CD4-positive, alpha-beta T cell (primary cell): ENCODE results near the gene TBCD. TPM values are rescaled to one million over a fixed set of nuclear protein-coding genes. Genes with fewer than 3 reads are reported as not detected.

Experiments
- ATAC-seq: fragments of 200-7000 bp; cut with Tn5 transposase; one replicate; pipeline ENCODE4 v1.10.0; 2022; ENCODE audit warnings: mild to moderate bottlenecking; ENCODE audit not compliant: poor library complexity
- CTCF ChIA-PET: fragments of 350-600 bp; sonication (Branson Sonifier 250); formaldehyde crosslinking; loops from one replicate; lab custom pipeline; 2021; ENCODE audit warnings: antibody characterized with exemption, inconsistent platforms; lab: Charles Lee
- POLR2A ChIA-PET: fragments of 350-600 bp; sonication (Branson Sonifier 250); formaldehyde crosslinking; loops from one replicate; lab custom pipeline; 2021; ENCODE audit warnings: antibody characterized with exemption, inconsistent platforms; lab: Charles Lee
- DNase-seq, 14 experiments: peaks; one replicate each; pipeline ENCODE4 v3.0.0-alpha.2; 2013 to 2020; ENCODE audit warnings: mixed read lengths in 2 of 14
- H3K27ac ChIP-seq, 2 donors: one replicate each; pipeline versions ENCODE4 v1.5.1 to v1.7.0; 2013; ENCODE audit warnings: low read length in 2 of 2, low read depth in 1 of 2, mild to moderate bottlenecking in 1 of 2
- H3K27me3 ChIP-seq, 2 experiments: 1 replicate in 1 of 2; 2 replicates in 1 of 2; pipeline versions ENCODE4 v1.6.1 to v1.7.0; 2013; ENCODE audit warnings: low read length in 2 of 2, control low read depth in 1 of 2, mild to moderate bottlenecking in 1 of 2, moderate library complexity in 1 of 2; ENCODE audit not compliant: insufficient read depth in 2 of 2, control insufficient read depth in 1 of 2
- H3K36me3 ChIP-seq: one replicate; pipeline ENCODE4 v1.6.1; 2013; ENCODE audit warnings: low read length, control low read depth; ENCODE audit not compliant: insufficient read depth
- H3K4me1 ChIP-seq: one replicate; pipeline ENCODE4 v1.6.1; 2013; ENCODE audit warnings: low read length, control low read depth; ENCODE audit not compliant: insufficient read depth
- H3K4me3 ChIP-seq: one replicate; pipeline ENCODE4 v1.5.1; 2013; ENCODE audit warnings: mild to moderate bottlenecking, low read length, moderate library complexity
- H3K9me3 ChIP-seq, 2 experiments: 1 replicate in 1 of 2; 2 replicates in 1 of 2; pipeline versions ENCODE4 v1.6.1 to v1.7.0; 2013; ENCODE audit warnings: low read length in 2 of 2, mild to moderate bottlenecking in 2 of 2, control low read depth in 1 of 2, moderate library complexity in 1 of 2; ENCODE audit not compliant: control insufficient read depth in 1 of 2, insufficient read depth in 1 of 2
- H3K27ac Mint-ChIP-seq: one replicate; pipeline ENCODE4 v1.8.0; 2020; ENCODE audit warnings: mixed read lengths
- H3K27me3 Mint-ChIP-seq: one replicate; pipeline ENCODE4 v1.8.0; 2021; ENCODE audit warnings: mixed read lengths
- H3K36me3 Mint-ChIP-seq: one replicate; pipeline ENCODE4 v1.8.0; 2021; ENCODE audit warnings: low read depth, mixed read lengths
- H3K4me1 Mint-ChIP-seq: one replicate; pipeline ENCODE4 v1.8.0; 2021; ENCODE audit warnings: low read depth, mixed read lengths
- H3K4me3 Mint-ChIP-seq: one replicate; pipeline ENCODE4 v1.8.0; 2020; ENCODE audit warnings: mild to moderate bottlenecking, mixed read lengths
- H3K9me3 Mint-ChIP-seq: one replicate; pipeline ENCODE4 v1.8.0; 2020; ENCODE audit warnings: mixed read lengths
- CTCF ChIP-seq: fragments of 200-600 bp; IDR thresholded peaks from one replicate; pipeline ENCODE4 v1.8.0; 2022; ENCODE audit warnings: antibody characterized with exemption, mild to moderate bottlenecking
- intact Hi-C, 2 experiments: fragments of 100-400 bp; cut with DNase I in 1 of 2; cut with micrococcal nuclease in 1 of 2; formaldehyde crosslinking; loops; one replicate each; pipeline versions ENCODE4 v1.15.1 to v1.9.0; 2023 to 2025; cut with DNase I, micrococcal nuclease
- total RNA-seq, 174 experiments: library from RNA in 2 of 174; stranded (reverse) in 2 of 174; gene quantifications; one replicate each; pipeline ENCODE4 v1.2.3 and lab custom pipeline; 2021 to 2026

The TBCD gene
- total RNA-seq, 2 experiments from 2014 or later, result 74.6 to 80.3 TPM

DNA sequence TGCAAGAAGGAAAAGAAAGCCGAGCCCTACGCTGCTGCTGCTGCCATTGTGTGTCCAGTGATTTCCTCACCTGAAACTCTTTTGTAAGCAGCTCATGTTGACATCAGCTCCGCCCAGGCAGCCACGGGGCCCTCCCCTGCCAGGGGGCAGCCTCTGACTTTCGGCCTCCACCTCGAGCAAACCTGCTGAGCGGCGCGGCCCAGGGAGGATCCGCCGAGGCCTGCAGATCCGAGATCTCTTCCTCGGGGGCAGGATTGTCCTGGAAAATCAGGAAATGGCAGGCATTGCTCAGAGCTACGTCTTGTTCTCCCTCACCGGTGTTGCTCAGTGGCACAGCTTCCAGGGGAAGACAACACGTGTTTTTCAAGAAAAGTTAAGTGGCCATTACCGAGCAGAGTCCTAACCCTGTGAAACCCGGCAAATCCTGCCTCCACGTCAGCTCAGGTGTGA is 123.6 kb downstream of the TBCD start:
- peaks cover 40% of the 10 kb centered on the region for H3K36me3 ChIP-seq
- no peak for DNase-seq
- H3K9me3 ChIP-seq, result no peaks in the 10 kb centered on the region
- peaks cover 29% of the 10 kb centered on the region for H3K4me1 ChIP-seq
- peaks cover 30% of the 10 kb centered on the region for H3K36me3 Mint-ChIP-seq
- ChIA-PET POLR2A (interaction anchor here (1.4 kb wide), 1 partner anchor 11 kb away, joined by 9 read pairs; no protein-coding TSS in a partner anchor), CTCF (interaction anchor here (1.3 to 1.8 kb wide), 2 partner anchors 10 to 11 kb away, joined by 3 to 6 read pairs; no protein-coding TSS in a partner anchor)
- H3K27me3 Mint-ChIP-seq, result no peaks in the 10 kb centered on the region
- H3K27ac ChIP-seq, result no peak overlapping the region
- no peaks in the 10 kb centered on the region for H3K27me3 ChIP-seq
- no peak overlapping the region for H3K4me3 ChIP-seq
- intact Hi-C loops, result no loop called here
- no peak for TF ChIP-seq CTCF
- no peak overlapping the region for H3K27ac Mint-ChIP-seq
- H3K4me1 Mint-ChIP-seq, result peaks cover 21% of the 10 kb centered on the region
- H3K4me3 Mint-ChIP-seq, result no peak overlapping the region
- no peaks in the 10 kb centered on the region for H3K9me3 Mint-ChIP-seq
- no peak for ATAC-seq

- no peak overlapping the region for H3K27ac ChIP-seq
- CTCF ChIA-PET, result interaction anchor here (1.3 to 1.8 kb wide), 2 partner anchors 10 to 12 kb away, joined by 3 to 6 read pairs; no protein-coding TSS in a partner anchor
These were observed 124.3 kb downstream of the TBCD start for GRCh38 chr17:82876149-82876548.

GRCh38 chr17:82876602-82877379 is 124.9 kb downstream of the TBCD start:
- ChIA-PET CTCF (interaction anchor here (1.3 to 1.8 kb wide), 2 partner anchors 9 to 13 kb away, joined by 3 to 6 read pairs; no protein-coding TSS in a partner anchor), POLR2A (no interaction called here)
- Mint-ChIP-seq H3K27me3 (no peaks in the 10 kb centered on the region), H3K27ac (peak overlapping the region; percentile 66), H3K4me1 (peaks cover 27% of the 10 kb centered on the region), H3K4me3 (no peak overlapping the region), H3K9me3 (no peaks in the 10 kb centered on the region), H3K36me3 (peaks cover 26% of the 10 kb centered on the region)
- no peak for TF ChIP-seq CTCF
- Histone ChIP-seq H3K27me3 (no peaks in the 10 kb centered on the region), H3K27ac (no peak overlapping the region), H3K4me1 (peaks cover 40% of the 10 kb centered on the region), H3K36me3 (peaks cover 27% of the 10 kb centered on the region), H3K4me3 (no peak overlapping the region), H3K9me3 (no peaks in the 10 kb centered on the region)
- ATAC-seq (no peak), DNase-seq (no peak)
- intact Hi-C loops, result no loop called here

More at GRCh38 chr17:82876149-82876548, 124.3 kb downstream of the TBCD start:
- H3K36me3 ChIP-seq, result peaks cover 33% of the 10 kb centered on the region
- ATAC-seq (no peak), DNase-seq (no peak)
- no peak overlapping the region for H3K4me3 Mint-ChIP-seq
- H3K9me3 Mint-ChIP-seq, result no peaks in the 10 kb centered on the region
- peaks cover 26% of the 10 kb centered on the region for H3K36me3 Mint-ChIP-seq
- TF ChIP-seq CTCF, result no peak
- POLR2A ChIA-PET, result interaction anchor here (1.4 kb wide), 1 partner anchor 12 kb away, joined by 9 read pairs; no protein-coding TSS in a partner anchor
- no peaks in the 10 kb centered on the region for H3K9me3 ChIP-seq
- peaks cover 36% of the 10 kb centered on the region for H3K4me1 ChIP-seq
- H3K4me1 Mint-ChIP-seq, result peaks cover 23% of the 10 kb centered on the region
- no peaks in the 10 kb centered on the region for H3K27me3 Mint-ChIP-seq
- H3K27me3 ChIP-seq, result no peaks in the 10 kb centered on the region
- no peak overlapping the region for H3K4me3 ChIP-seq
- intact Hi-C loops, result no loop called here
- H3K27ac Mint-ChIP-seq, result no peak overlapping the region
